ENCODE data around the gene COL4A1.

COL4A1 gene

DNA sequence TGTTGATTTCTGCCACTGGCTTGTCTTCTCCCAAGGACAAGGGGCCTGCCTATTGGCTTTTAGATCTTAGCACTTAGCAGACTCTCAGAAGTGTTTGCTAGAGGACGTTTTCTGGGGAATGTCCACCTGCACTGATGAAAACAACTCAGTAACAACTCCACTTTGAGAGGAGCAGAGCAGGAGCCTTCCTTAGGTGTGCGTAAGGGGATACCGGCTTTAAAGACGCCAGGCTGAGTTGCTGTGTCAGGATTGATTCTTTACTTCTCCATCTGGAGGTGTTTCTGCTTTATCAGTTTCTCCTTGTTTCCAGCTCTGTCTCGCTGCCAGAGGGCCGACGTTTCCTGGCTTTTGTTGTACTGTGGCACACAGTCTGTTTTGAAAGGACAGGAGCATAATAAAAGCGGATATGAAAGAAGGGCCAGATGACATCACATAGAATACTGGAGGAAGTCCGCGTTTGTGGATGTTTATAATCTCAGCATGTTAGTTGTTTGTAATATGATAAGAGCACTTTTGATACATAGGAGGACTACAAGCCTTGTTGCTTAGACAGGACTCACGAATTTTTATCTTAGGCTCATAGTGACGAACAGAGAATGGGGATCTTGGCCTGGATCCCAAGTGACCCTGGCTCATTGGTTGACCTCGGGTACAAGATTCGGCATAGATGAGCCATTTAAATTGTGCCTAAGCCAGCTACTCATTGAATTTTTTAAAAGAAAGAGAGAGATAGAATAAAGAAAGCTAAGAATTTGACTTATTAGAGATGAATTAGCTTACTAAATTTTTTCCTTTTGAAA, 34.7 kb upstream of the COL4A1 start:
- DNase-seq (ENCODE audit: low spot score): no peak

DNA sequence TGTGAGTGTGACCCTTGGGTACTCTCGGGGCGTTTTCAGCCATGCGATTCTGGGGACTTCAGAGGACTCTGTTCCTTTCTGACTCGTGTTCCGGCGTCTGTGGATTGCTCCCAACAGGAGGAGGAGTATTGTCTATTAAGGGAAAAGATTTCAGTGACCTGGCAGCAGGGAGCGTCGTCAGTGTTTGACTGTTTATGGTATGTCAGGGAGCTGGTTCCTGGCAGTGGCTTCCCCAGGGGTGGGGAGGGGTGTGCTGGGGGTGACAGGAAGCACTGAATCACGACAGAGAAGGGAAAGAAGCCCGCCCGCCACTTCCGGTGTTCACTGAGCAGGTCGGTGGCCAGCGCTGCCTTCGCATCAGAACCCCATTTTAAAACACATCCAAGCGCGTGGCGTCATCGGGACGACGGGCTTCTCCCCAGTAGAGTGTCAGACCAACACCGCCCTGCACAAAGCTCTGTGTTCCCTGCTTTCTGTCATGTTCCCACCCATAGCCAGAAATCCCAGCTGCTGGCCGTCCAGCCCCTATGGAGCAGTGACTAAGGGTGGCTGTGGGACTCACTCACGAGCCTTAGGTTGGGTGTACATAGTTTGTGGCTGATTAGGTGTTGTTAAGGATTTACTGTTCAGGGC, 34.0 kb upstream of the COL4A1 start:
- DNase-seq (ENCODE audit: low spot score): peak; percentile 95

DNA sequence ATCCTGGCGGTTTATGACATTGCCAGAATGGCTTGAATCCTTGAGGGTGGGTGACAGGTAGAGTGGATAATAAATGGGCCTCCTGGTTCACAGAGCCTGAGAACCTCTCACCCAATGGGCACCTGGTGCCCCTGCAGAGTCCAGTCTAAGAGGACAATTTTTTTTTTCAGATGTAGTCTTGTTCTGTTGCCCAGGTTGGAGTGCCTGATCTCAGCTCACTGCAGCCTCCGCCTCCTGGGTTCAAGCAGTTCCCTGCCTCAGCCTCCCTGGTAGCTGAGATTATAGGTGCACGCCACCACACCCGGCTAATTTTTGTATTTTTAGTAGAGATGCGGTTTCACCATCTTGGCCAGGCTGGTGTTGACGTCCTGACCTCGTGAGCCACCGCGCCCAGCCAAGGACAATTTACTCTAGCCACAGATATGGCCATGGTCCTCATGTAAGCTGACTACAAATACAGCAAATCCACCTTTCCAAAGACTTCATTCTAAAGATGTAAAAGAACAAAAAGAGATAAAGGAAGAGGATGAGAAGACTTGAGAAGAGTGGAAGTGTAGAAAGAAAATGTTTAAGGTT, 33.1 kb upstream of the COL4A1 start:
- no peak for DNase-seq (ENCODE audit: low spot score)

DNA sequence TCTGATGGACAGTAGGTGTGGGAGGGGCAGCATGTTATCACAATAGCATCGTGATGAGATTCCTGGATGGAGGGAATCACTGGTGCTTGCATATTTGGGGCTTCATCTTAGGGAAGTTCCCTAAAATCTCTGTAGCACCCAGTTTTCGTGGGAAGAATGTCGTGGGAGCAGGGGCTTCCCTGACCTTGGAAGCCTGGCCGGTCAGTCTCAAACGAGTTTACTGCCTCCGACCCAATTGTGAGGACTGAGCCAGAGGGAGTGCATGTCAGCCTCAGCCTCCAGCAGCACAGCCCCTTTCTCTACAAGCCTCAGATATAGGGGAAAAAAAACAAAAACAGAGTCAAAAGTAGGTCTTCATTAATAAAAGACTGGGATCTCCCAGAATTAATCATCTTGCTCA, 32.3 kb upstream of the COL4A1 start:
- no peak for DNase-seq (ENCODE audit: low spot score)

DNA sequence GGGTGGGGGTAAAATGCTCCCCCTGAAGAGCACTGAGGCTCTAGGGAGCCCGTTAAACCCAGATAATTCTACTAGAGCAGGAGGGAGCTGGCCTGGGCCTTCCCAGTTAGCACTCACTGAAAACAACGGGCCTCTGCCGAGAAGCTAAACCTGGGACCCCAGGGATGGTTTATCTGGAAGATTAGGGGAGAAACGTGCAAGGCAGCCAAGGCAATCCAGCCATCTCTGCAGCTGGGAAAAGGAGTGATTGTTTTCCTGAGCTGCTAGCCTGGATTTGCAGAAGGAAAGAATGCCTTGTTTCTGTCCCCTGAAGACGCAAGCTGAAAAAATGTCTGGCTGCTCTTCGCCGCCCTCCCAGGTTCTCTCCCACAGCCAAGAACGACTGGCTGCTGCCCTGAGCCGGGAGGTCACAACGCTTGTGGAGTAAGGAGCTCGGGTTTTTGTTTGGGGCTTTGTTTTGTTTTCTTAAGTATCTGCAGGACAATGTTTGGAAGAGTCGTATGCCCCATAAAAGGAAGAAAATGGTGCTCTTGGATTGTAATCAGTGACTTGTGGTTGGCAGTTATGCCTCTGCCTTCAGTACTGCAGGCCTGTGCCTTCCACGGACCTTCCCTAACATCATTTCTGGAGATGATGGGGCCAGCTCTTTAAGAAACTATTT, 31.6 kb upstream of the COL4A1 start:
- DNase-seq (ENCODE audit: low spot score): no peak

DNA sequence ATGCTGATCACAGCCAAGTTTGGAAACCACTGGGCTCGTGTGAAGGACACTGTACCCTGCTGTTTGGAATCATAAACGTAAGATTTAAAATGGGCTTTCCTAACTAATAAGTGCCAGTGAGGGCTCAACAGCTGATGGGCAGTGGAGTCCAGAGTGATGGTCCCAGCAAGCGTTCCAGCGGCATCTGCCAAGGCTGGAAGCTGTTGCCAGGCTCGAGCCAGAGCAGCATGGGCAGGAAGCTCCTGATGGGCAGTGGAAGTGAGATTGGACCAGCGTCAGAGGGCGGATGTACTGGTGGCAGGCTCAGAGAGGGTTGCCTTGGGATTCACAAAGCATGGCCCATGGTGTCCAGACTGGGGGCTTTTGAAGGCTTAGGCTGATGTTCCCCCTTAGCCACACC, 30.3 kb upstream of the COL4A1 start:
- no peak for DNase-seq (ENCODE audit: low spot score)

DNA sequence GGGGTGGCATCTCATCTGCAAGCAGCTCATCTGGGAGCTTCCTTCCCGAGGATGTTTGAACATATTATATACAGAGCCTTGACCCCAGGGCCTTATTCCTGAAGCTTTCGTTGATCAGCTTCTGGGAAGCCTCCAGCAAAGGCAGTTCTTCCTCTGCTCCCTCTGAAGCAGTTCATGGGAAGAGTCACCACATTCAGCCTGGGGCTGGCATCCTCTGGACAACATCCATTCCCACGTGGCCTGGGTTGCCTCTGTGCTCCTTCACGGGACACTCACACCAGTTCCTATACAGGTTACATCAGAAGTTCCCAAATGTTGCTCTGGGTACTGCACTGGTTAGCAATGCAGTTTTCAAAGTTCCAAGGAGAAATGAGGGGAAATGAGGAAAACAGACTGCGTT, 29.7 kb upstream of the COL4A1 start:
- DNase-seq (ENCODE audit: low spot score): no peak

DNA sequence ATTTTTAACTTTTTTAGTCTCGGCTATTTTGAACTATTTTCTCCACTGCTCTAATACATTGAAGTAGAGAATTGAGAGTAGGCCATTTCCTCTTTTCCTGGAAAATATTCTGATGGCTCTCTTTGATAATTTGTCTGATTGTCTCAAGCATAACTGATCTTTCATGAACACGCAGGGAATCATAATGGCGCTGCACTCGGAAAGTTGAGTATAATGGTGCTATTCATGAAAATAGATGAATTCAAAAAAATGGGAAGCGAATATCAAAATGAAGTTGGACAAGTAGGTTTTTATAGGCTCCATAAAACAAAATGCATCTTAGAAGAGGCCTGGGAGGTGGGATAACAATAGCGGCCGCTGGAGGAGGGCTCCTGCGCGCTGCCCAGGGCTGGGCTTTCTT, 29.2 kb upstream of the COL4A1 start:
- no peak for DNase-seq (ENCODE audit: low spot score)

DNA sequence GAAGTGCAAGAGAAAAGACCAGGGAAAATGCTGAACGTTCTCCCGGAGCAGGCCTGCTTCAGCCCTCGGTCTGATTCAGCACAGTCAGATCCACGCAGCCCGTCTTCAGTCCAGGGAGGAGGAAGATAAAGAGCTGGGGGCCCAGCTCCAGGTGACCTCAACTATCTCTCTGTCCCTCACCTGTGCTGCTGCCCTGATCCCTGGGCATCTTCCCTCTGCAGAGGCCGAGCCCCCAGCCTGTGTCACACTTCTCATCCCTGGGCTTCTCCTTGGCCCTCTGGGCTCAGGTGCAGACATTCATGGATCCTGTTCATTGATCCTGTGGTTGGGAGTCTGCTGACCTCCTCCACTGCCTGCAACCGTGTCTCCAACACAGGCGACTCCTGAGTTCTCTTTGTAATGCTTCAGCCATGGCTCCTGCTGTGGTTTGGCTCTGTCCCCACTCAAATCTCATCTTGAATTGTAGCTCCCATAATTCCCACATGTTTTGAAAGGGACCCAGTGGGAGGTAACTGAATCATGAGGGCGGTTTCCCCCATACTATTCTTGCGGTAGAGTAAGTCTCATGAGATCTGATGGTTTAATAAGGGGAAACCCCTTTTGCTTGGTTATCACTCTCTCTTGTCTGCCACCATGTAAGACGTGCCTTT, 28.0 kb upstream of the COL4A1 start:
- DNase-seq (ENCODE audit: low spot score): no peak

DNA sequence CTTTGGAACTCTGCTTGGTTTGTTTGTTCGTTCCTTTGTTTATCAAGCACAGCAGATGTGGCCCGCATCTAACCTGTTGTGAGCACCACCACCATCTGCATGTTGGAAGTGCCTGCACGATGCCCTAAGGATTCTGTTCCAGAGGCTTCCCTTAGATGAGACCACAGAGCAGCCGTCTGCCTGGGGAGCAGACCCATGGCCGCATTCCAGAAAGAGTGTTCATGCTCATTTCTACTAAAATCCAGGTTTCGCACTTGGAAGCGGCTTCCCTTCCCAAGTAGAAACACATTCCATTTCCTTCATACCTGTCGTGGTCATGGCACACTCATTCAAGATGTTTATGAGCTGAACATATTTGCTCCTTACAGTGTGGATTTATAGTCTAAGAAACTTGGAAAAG, 27.3 kb upstream of the COL4A1 start:
- no peak for DNase-seq (ENCODE audit: low spot score)

DNA sequence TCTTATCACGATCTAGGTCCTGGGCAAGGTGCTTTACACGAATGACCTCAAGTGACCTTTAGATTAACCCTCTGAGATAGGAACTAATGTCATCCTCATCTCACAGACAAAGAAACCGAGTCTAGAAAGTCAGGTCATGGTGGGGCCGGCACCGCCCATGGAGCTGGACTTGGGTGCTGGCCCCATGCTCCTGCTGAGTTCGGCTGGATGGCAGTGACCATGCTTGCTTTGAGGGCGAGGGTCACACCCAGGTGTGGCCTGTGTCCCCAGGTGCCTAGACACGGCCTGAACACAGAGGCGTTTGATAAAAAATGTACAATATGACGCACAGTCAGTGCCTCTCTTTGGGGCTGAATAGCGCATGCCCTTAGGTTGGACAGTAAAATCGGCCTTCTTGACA, 26.9 kb upstream of the COL4A1 start:
- DNase-seq (ENCODE audit: low spot score): no peak

DNA sequence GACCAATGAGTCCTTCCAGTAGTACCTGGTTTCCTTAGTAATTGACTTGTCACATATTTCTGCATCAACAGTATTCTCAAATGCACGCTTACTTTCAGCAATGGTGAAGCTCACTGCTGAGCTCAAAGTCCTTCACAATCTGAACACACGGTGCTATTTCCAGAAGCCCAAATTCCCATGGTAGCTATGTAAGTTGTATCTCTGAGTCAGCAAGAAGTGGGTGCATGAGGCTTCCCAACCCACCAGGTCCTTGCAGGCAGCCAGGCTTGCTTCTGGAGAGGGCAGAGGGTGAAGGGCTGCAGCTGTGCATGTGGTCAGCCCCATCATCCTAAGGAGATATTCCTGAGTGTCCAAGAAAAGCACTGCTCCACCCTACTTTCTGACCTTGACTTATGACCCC, 25.8 kb upstream of the COL4A1 start:
- DNase-seq (ENCODE audit: low spot score): no peak

DNA sequence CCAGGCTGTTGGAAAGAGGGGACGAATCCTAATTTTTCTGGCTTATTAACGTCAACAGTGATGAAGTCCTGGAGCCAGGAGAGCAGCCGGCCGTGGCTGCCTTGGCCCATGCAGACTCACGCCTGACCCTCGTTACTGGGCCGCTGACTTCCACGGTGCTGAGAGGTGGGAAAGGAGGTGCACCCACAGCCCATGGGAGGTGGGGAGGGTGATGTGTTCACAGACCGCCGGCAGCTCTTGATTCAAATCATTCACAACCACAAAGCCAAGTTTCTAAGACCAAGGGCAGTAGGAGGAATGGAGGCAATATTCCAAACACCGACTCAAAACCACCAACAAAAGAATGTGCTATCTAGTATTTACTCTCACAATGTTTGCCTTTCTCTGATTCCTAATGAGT, 24.4 kb upstream of the COL4A1 start:
- no peak for DNase-seq (ENCODE audit: low spot score)

DNA sequence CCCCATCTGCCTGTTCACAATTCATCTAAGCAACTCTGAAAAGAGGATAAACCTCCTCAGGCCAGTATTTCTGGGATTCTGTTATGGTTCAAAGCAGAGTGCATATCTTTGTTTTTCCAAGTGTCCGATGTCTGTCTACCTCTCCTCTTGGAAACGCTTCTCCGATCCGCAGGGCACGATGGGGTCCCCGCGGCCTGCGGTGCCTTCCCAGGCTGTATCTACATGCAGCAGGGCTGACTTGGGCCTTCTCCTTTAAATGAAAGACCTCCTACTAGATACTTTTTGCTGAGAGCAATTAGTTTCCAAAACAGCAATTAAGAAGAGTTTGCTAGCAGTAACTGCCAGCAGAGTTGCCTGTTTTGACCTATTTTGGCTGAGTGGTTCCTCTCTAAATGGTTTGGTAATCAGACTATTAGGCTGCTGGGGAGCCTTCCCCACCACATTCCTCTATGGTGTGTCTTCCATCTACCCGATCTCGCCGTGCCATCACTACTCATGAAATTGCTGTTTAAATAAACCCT, 23.6 kb upstream of the COL4A1 start:
- no peak for DNase-seq (ENCODE audit: low spot score)

DNA sequence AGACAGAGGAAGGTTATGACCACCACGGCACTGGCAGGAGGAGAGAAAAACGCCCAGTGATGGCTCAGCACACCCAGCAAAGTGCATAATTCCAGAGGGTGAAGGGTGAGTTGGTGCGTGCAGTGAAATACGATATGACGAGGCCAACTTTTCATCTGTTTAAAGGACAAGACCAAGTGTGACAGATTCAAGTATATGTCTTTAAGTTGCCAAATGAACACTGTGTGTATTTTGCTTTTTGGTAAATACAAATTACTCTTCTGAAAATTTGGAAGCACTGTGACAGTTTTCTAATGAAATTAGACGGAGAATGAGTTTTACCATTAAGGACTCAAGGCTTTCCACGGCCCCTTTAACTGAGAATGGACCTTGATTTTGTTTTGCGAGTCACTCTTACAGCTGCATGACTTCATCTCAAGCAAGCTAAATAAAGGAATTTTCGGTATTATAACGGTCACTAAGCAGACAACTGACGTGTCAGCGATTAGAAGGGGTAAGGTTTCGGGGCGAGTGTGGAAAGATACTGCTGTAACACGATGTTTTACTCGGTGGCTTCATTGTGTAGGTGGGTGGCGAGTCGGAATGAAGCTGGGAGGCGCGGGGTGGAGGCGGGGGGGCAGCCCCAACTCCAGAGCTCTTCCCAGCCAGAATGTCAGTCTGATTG, 23.0 kb upstream of the COL4A1 start:
- no peak for DNase-seq (ENCODE audit: low spot score)

DNA sequence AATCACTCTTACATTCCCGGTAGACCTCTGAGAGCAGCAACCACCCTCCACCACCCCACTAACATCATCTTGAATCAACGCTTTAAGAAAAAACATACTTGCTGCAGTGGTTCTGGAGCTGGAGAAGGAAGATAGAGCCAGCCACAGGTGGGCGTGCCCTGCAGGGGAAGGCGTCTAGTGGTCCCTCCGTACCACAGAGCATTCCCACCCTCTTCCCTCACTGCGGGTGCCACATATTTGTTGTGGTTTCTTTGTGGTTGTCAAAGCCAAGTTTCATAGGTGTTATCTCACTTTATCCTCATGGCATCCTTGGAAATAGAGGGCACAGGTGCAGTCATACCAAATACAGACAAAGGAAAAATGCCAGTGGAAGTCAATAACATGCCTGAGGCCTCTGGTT, 22.3 kb upstream of the COL4A1 start:
- no peak for DNase-seq (ENCODE audit: low spot score)

DNA sequence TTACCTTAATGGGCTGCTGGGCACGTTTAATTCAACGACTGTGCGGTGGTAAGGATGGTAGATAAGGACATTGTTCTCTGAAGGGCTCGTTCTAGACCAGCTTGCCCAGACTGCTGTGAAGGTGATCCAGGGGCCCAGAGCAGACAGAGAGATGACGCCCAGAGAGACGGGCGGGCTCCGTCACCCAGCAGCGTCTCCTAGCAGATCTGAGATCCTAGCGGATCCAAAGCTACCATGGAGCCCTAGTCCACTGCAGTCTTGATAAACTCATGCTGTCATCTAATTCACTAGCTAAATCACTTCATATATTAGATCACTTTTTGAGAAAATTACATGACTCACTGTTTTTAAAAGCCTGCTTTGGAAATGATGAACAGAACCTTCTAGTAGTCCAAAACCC, 21.6 kb upstream of the COL4A1 start:
- no peak for DNase-seq (ENCODE audit: low spot score)

DNA sequence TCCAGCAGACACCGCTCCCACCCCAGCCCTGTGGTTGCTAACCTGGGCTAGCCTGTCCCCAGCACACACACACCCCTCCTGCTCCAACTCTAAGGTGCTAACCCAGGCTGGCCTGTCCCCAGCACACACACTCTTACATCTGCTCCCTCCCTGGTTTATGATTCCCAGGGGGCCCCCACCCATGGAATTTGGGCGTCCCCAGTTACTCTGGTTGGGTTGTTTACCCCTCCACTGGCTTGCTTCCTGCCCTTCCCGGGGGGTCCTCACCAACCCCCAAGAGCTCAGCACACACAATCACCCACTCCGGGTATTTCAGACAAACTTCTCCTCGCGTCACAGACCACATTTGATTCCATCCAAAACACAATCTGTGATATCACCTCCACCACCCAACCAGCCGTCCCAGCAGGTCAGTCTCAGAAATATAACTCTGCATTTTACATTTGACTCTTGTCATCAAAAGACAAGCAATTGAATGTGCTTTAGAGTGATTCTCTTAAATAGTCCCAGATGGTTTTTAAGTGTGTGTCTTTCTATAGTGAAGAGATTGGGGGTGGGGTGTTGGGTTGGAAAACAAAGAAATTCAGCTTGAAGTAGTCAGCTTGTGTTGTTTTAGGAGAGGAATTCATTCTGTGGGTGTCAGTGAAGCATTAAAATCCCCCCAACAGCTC, 20.2 kb upstream of the COL4A1 start:
- DNase-seq (ENCODE audit: low spot score): no peak

DNA sequence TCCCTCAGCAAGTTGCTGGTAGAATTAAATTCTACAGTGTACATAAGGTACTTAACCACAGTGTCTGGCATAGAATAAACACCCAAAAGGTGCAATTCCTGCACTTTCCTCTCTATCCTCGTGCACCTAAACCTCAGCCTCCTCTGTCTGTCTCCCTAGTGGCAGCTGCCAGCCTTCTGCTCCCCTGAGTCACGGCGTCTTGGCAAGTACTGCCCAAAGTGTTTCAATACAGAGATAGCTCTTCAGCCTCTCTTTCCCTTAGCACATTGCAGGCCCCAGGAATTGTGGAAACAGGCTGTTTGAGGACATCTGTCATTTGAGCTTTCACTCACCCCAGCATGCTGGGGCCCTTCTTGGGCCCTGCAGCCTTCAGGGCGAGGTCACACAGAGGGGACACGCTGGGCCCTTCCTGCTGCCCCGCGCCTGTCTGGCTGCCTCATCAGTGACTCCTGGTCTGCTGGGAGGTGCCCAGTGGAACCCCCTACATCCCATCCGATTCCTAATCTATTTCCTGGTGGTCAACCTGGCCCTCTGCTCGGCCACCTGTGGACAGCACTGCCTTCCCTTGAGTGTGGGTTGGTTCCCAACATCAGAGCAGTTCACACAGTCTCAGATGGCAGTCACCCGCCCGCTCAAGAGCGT, 19.4 kb upstream of the COL4A1 start:
- DNase-seq (ENCODE audit: low spot score): no peak

DNA sequence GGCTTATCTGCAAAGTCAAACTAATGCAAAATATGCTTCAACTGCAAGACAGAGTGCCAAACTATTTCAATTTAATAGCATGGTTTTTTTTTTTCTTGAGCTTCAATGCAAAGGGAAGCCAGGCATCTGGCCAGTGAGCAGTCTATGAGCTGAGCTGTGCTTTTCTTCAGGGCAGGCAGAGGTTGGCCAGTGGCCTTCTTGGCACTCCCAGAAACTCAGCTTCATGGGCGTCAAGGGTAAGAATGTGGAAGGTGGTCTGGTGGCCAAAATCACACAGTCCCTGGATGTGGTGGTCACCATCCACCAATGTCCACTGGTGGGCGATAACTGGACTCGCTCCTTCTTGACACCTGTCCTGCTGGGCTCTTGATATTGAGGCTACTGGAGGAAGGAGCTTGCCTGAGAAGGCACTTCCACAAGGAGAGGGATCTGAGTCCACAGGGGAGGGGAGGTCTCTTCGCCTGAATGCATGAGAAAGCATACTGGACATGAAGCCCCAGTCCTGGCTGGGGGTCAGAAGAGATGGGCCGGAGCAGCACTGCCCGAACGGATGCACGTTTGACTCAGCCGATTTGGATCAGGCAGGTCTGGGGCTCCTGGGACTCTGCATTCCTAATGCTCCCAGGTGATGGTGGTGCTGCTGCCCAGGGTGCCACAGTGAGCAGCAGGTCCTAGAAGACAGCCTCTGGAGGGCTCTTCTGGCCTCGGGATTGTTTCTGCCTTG, 17.2 kb upstream of the COL4A1 start:
- DNase-seq (ENCODE audit: low spot score): no peak
